Measurements from ENCODE around the gene TVP23A. TPM values are rescaled to one million over a fixed set of nuclear protein-coding genes. Genes with fewer than 3 reads are reported as not detected.

TVP23A gene
- total RNA-seq, 8 experiments from 2014 or later: 0.15 to 5.5 (median 2.7) TPM

GRCh38 chr16:10770907-10771306, 47.7 kb downstream of the TVP23A start:
- no peak for ATAC-seq (replicated peaks in 6 of 8)
- in situ Hi-C loops (cut with MboI; ENCODE audit: low pct_unique_long_range_greater_than_20kb in 2 of 9, low sequenced_read_pairs in 9 of 9, unreplicated experiment in 9 of 9): loop anchor here in 1 of 9 experiments (25.0 kb wide), 1 partner anchor 141 kb away; no protein-coding TSS in a partner anchor
- Histone ChIP-seq H3K4me1 (replicated peaks in 1 of 2) (no peaks in the 10 kb centered on the region), H3K27ac (no peak overlapping the region), H3K4me3 (no peak overlapping the region)
- WGBS, 10 experiments: 0 to 100% (median 91%) methylated on average over 1 of the region's 1 CpG; no CpG with 5 or more reads in 3 of the 10 experiments

- 62 to 97% (median 84%) methylated on average over 3 to 7 of the region's 7 CpGs; no CpG with 5 or more reads in 1 of the 10 experiments for WGBS, 10 experiments
- H3K27ac ChIP-seq: no peak overlapping the region
- no peak for ATAC-seq (replicated peaks in 6 of 8)
- in situ Hi-C loops (cut with MboI; ENCODE audit: low pct_unique_long_range_greater_than_20kb in 2 of 9, low sequenced_read_pairs in 9 of 9, unreplicated experiment in 9 of 9): loop anchor here in 1 of 9 experiments (25.0 kb wide), 1 partner anchor 143 kb away; no protein-coding TSS in a partner anchor
- no peaks in the 10 kb centered on the region for H3K4me1 ChIP-seq (replicated peaks in 1 of 2)
- H3K4me3 ChIP-seq: no peak overlapping the region
Observed at GRCh38 chr16:10769381-10769780, 49.2 kb downstream of the TVP23A start.

GRCh38 chr16:10767127-10767526, 51.5 kb downstream of the TVP23A start:
- Histone ChIP-seq H3K4me3 (no peak overlapping the region), H3K4me1 (replicated peaks in 1 of 2) (no peaks in the 10 kb centered on the region), H3K27ac (no peak overlapping the region)
- WGBS, 10 experiments: 70 to 100% (median 88%) methylated on average over 1 to 5 of the region's 7 CpGs; no CpG with 5 or more reads in 3 of the 10 experiments
- peak in 1 of 8 experiments; percentile 19 for ATAC-seq (replicated peaks in 6 of 8)
- in situ Hi-C loops (cut with MboI; ENCODE audit: low pct_unique_long_range_greater_than_20kb in 2 of 9, low sequenced_read_pairs in 9 of 9, unreplicated experiment in 9 of 9): loop anchor here in 1 of 9 experiments (25.0 kb wide), 1 partner anchor 145 kb away; no protein-coding TSS in a partner anchor

DNA sequence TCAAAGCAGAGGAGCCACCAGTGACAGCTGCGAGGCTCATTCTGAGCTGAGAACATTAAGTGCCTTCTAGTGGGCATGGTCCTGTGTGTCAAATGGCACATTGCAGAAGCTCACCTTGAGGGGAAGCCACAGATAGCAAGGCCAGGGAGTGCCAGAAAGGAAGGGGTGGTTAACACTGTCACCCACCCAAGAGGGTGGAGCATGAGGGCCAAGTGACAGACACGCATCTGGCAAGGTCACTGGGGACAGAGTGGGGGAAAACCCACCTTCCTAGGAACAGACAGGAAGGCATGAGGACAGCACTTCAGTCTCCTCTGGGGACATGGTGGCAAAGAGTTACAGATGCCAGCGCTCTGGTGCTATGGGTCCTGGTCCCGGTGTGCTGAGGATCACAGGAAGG, 52.8 kb downstream of the TVP23A start:
- H3K4me3 ChIP-seq: no peak overlapping the region
- no peak for ATAC-seq (replicated peaks in 6 of 8)
- no peaks in the 10 kb centered on the region for H3K4me1 ChIP-seq (replicated peaks in 1 of 2)
- in situ Hi-C loops (cut with MboI; ENCODE audit: low pct_unique_long_range_greater_than_20kb in 2 of 9, low sequenced_read_pairs in 9 of 9, unreplicated experiment in 9 of 9): loop anchor here in 1 of 9 experiments (25.0 kb wide), 1 partner anchor 147 kb away; no protein-coding TSS in a partner anchor
- H3K27ac ChIP-seq: no peak overlapping the region
- 89 to 100% (median 100%) methylated on average over 1 to 4 of the region's 4 CpGs; no CpG with 5 or more reads in 5 of the 10 experiments for WGBS, 10 experiments

DNA sequence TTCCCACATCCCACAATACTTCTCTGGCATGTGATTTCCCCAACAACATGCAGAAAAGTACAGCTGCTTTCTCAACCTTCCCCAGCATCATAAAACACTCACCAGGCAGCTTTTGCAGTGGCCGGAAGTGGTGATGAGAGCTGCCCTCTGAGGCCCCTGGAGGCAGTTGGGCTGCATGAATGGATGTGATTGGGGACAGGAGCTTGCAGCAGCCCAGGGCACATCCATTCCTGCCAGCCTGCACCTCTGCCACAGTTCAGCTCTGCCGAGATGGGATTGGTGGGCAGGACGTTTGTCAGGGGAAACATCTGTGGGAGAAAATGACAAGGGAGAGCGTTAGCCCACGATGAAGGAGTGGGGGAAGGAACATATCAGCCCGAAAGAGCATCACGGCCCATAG, 55.1 kb downstream of the TVP23A start:
- ATAC-seq (replicated peaks in 6 of 8): no peak
- no peak overlapping the region for H3K27ac ChIP-seq
- WGBS, 10 experiments: 96 to 100% (median 100%) methylated on average over 1 to 4 of the region's 7 CpGs; no CpG with 5 or more reads in 7 of the 10 experiments
- in situ Hi-C loops (cut with MboI; ENCODE audit: low pct_unique_long_range_greater_than_20kb in 2 of 9, low sequenced_read_pairs in 9 of 9, unreplicated experiment in 9 of 9): loop anchor here in 1 of 9 experiments (25.0 kb wide), 1 partner anchor 149 kb away; no protein-coding TSS in a partner anchor
- H3K4me1 ChIP-seq (replicated peaks in 1 of 2): no peaks in the 10 kb centered on the region
- H3K4me3 ChIP-seq: no peak overlapping the region

- H3K4me1 ChIP-seq (replicated peaks in 1 of 2): no peaks in the 10 kb centered on the region
- no peak overlapping the region for H3K27ac ChIP-seq
- 20 to 100% methylated on average over 1 to 7 of the region's 35 CpGs; no CpG with 5 or more reads in 8 of the 10 experiments for WGBS, 10 experiments
- in situ Hi-C loops (cut with MboI; ENCODE audit: low pct_unique_long_range_greater_than_20kb in 2 of 9, low sequenced_read_pairs in 9 of 9, unreplicated experiment in 9 of 9): loop anchor here in 1 of 9 experiments (25.0 kb wide), 1 partner anchor 150 kb away; no protein-coding TSS in a partner anchor
- ATAC-seq (replicated peaks in 6 of 8): peak in 2 of 8 experiments; percentile 43 to 57
- H3K4me3 ChIP-seq: no peak overlapping the region
Observed at GRCh38 chr16:10762336-10763016, 56.1 kb downstream of the TVP23A start.

DNA sequence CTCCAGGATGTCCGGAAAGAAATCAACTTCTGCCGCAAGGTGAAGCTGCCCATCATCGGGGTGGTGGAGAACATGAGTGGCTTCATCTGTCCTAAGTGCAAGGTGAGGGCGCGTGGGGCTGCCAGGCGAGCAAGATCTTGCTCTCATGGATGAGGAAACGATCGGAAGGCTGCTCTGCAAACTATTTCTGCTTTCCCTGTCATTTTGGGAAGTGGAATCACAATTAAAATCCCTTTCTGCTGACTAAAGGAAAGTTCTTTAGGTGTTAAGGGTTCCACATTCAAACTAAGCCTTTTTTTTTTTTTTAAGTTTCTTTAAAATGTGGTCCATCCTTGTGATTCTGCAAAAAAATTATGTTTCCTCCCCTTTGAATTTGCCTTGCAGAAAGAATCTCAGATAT, 57.2 kb downstream of the TVP23A start:
- Histone ChIP-seq H3K4me3 (no peak overlapping the region), H3K4me1 (replicated peaks in 1 of 2) (no peaks in the 10 kb centered on the region), H3K27ac (no peak overlapping the region)
- in situ Hi-C loops (cut with MboI; ENCODE audit: low pct_unique_long_range_greater_than_20kb in 2 of 9, low sequenced_read_pairs in 9 of 9, unreplicated experiment in 9 of 9): loop anchor here in 1 of 9 experiments (25.0 kb wide), 1 partner anchor 151 kb away; no protein-coding TSS in a partner anchor
- 80 to 100% (median 93%) methylated on average over 1 to 8 of the region's 8 CpGs; no CpG with 5 or more reads in 1 of the 10 experiments for WGBS, 10 experiments
- no peak for ATAC-seq (replicated peaks in 6 of 8)

GRCh38 chr16:10760858-10761257, 57.7 kb downstream of the TVP23A start:
- Histone ChIP-seq H3K27ac (no peak overlapping the region), H3K4me1 (replicated peaks in 1 of 2) (no peaks in the 10 kb centered on the region), H3K4me3 (no peak overlapping the region)
- in situ Hi-C loops (cut with MboI; ENCODE audit: low pct_unique_long_range_greater_than_20kb in 2 of 9, low sequenced_read_pairs in 9 of 9, unreplicated experiment in 9 of 9): loop anchor here in 1 of 9 experiments (25.0 kb wide), 1 partner anchor 151 kb away; no protein-coding TSS in a partner anchor
- no peak for ATAC-seq (replicated peaks in 6 of 8)
- 70 to 93% (median 92%) methylated on average over 2 to 3 of the region's 3 CpGs; no CpG with 5 or more reads in 3 of the 10 experiments for WGBS, 10 experiments

DNA sequence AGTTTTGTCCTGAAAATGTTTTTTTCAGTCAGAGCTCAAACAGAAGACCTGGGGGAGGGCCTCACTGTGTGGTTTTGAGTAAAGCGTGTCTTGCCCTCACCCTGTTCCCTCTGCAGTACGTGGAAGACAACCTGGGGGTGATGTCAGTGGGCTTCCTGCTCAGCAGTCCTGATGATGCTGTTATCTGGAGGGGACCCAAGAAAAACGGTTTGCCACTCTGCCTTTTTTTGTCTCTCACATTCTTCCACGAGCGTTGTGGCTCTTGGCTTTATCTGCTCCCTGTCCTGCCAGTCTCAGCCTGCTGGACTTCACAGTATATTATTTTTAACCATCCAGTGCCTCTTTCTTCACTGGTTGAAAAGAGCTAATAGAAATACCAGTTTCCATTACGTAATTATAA, 62.0 kb downstream of the TVP23A start:
- WGBS, 10 experiments: 81 to 100% (median 95%) methylated on average over 1 to 5 of the region's 6 CpGs; no CpG with 5 or more reads in 1 of the 10 experiments
- Histone ChIP-seq H3K4me1 (replicated peaks in 1 of 2) (no peaks in the 10 kb centered on the region), H3K27ac (no peak overlapping the region), H3K4me3 (no peak overlapping the region)
- peak in 1 of 8 experiments; percentile 45 for ATAC-seq (replicated peaks in 6 of 8)
- in situ Hi-C loops (cut with MboI; ENCODE audit: low pct_unique_long_range_greater_than_20kb in 2 of 9, low sequenced_read_pairs in 9 of 9, unreplicated experiment in 9 of 9): loop anchor here in 1 of 9 experiments (25.0 kb wide), 1 partner anchor 156 kb away; no protein-coding TSS in a partner anchor

- WGBS, 10 experiments: 17 to 100% (median 81%) methylated on average over 1 to 4 of the region's 4 CpGs; no CpG with 5 or more reads in 3 of the 10 experiments
- peak in 4 of 8 experiments; percentile 14 to 78 (median 54) for ATAC-seq (replicated peaks in 6 of 8)
Observed at GRCh38 chr16:10754941-10755340, 63.7 kb downstream of the TVP23A start.

DNA sequence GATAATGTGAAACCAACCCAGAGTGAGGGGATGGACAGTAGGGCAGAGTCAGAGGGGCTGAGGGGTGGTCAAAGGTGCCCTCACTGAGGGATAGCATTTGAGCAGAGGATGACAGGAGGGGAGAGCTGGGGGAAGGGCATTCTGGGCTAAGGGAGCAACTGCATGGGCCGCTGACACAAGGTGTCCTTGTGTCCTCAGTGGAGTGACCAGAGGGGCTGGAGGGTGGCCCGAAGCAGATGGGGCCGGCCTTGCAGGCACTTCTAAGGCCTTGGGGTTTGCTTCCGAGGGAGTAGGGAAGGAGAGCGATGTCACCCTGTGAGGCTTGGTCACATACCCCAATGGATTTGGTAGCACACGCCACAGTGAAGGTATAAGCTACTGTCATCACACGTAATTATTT, 64.9 kb downstream of the TVP23A start:
- in situ Hi-C loops (cut with MboI; ENCODE audit: low pct_unique_long_range_greater_than_20kb in 2 of 9, low sequenced_read_pairs in 9 of 9, unreplicated experiment in 9 of 9): loop anchor here in 1 of 9 experiments (25.0 kb wide), 1 partner anchor 159 kb away; no protein-coding TSS in a partner anchor
- ATAC-seq (replicated peaks in 6 of 8): no peak

More at GRCh38 chr16:10754941-10755340, 63.7 kb downstream of the TVP23A start:
- no peak overlapping the region for H3K27ac ChIP-seq
- H3K4me3 ChIP-seq: no peak overlapping the region
- in situ Hi-C loops (cut with MboI; ENCODE audit: low pct_unique_long_range_greater_than_20kb in 2 of 9, low sequenced_read_pairs in 9 of 9, unreplicated experiment in 9 of 9): loop anchor here in 1 of 9 experiments (25.0 kb wide), 1 partner anchor 157 kb away; no protein-coding TSS in a partner anchor
- H3K4me1 ChIP-seq (replicated peaks in 1 of 2): no peaks in the 10 kb centered on the region

GRCh38 chr16:10752843-10753523, 65.6 kb downstream of the TVP23A start:
- no peak overlapping the region for H3K4me3 ChIP-seq
- 80 to 100% (median 100%) methylated on average over 1 to 5 of the region's 10 CpGs; no CpG with 5 or more reads in 3 of the 10 experiments for WGBS, 10 experiments
- no peaks in the 10 kb centered on the region for H3K4me1 ChIP-seq (replicated peaks in 1 of 2)
- ATAC-seq (replicated peaks in 6 of 8): no peak
- no peak overlapping the region for H3K27ac ChIP-seq
- in situ Hi-C loops (cut with MboI; ENCODE audit: low pct_unique_long_range_greater_than_20kb in 2 of 9, low sequenced_read_pairs in 9 of 9, unreplicated experiment in 9 of 9): loop anchor here in 1 of 9 experiments (25.0 kb wide), 1 partner anchor 159 kb away; no protein-coding TSS in a partner anchor

More for the DNA sequence above, 64.9 kb downstream of the TVP23A start:
- H3K4me1 ChIP-seq (replicated peaks in 1 of 2): no peaks in the 10 kb centered on the region
- 87 to 100% (median 96%) methylated on average over 2 to 6 of the region's 7 CpGs; no CpG with 5 or more reads in 2 of the 10 experiments for WGBS, 10 experiments
- H3K4me3 ChIP-seq: no peak overlapping the region
- no peak overlapping the region for H3K27ac ChIP-seq
